Stimulated activated CD4-positive, alpha-beta T cell treated with anti-CD3 and anti-CD28 coated beads, TNF-alpha, amount 100 ng/mL, for 24 hours (primary cell): ENCODE results near the gene TSPAN9.

Source experiments
- DNase-seq, 3 experiments: peaks; one replicate each; pipeline ENCODE4 v3.0.0-alpha.2; 2020; ENCODE audit warnings: low read depth in 3 of 3

Gene TSPAN9

GRCh38 chr12:3333991-3334391 is 256.8 kb downstream of the TSPAN9 start:
- no peak for DNase-seq

- no peak for DNase-seq
Measured at GRCh38 chr12:3335078-3335487, 257.9 kb downstream of the TSPAN9 start.
